H9 (cell line): ENCODE data around the gene TTF2. TPM values are rescaled to one million over a fixed set of nuclear protein-coding genes. Genes with fewer than 3 reads are reported as not detected.

Experiments
- DNase-seq: peaks from one replicate; pipeline ENCODE4 v3.0.0-alpha.2; 2017
- H2AFZ ChIP-seq: one replicate; pipeline ENCODE4 v1.6.1; 2013; ENCODE audit warnings: mild to moderate bottlenecking, low read length, control low read depth, moderate library complexity
- H2AK5ac ChIP-seq: 2 replicates; pipeline ENCODE4 v1.6.1; 2013; ENCODE audit warnings: low read length, control low read depth, mixed read lengths; ENCODE audit not compliant: insufficient read length
- H2BK120ac ChIP-seq: one replicate; pipeline ENCODE4 v1.6.1; 2013; ENCODE audit warnings: low read depth, mild to moderate bottlenecking, low read length, control low read depth, inconsistent platforms; ENCODE audit not compliant: poor library complexity, severe bottlenecking
- H2BK12ac ChIP-seq: 2 replicates; pipeline ENCODE4 v1.6.1; 2013; ENCODE audit warnings: low read length, control low read depth, mixed read lengths, low read depth; ENCODE audit not compliant: insufficient read length
- H2BK15ac ChIP-seq: 2 replicates; pipeline ENCODE4 v1.6.1; 2013; ENCODE audit warnings: low read depth, low read length, control low read depth
- H2BK20ac ChIP-seq: one replicate; pipeline ENCODE4 v1.6.1; 2013; ENCODE audit warnings: low read depth, mild to moderate bottlenecking, low read length, control low read depth, inconsistent platforms; ENCODE audit not compliant: poor library complexity, severe bottlenecking
- H2BK5ac ChIP-seq: 2 replicates; pipeline ENCODE4 v1.6.1; 2013; ENCODE audit warnings: low read length, control low read depth, mixed read lengths; ENCODE audit not compliant: insufficient read length
- H3K14ac ChIP-seq: 2 replicates; pipeline ENCODE4 v1.6.1; 2013; ENCODE audit warnings: low read length, control low read depth; ENCODE audit not compliant: insufficient read depth
- H3K18ac ChIP-seq: 2 replicates; pipeline ENCODE4 v1.6.1; 2013; ENCODE audit warnings: low read depth, mild to moderate bottlenecking, mixed read lengths, low read length, control low read depth; ENCODE audit not compliant: insufficient read length
- H3K23ac ChIP-seq: 2 replicates; pipeline ENCODE4 v1.6.1; 2013; ENCODE audit warnings: low read length, control low read depth, mixed read lengths, low read depth; ENCODE audit not compliant: insufficient read length
- H3K23me2 ChIP-seq: 2 replicates; pipeline ENCODE4 v1.6.1; 2013; ENCODE audit warnings: low read depth, mild to moderate bottlenecking, mixed read lengths, low read length, control low read depth; ENCODE audit not compliant: insufficient read length, poor library complexity, severe bottlenecking
- H3K27ac ChIP-seq: 2 replicates; pipeline ENCODE4 v1.5.1; 2013; ENCODE audit warnings: low read length, control low read depth, mixed read lengths, low read depth; ENCODE audit not compliant: insufficient read length
- H3K27me3 ChIP-seq: 2 replicates; pipeline ENCODE4 v1.6.1; 2013; ENCODE audit warnings: low read length, control low read depth, inconsistent platforms; ENCODE audit not compliant: insufficient read depth
- H3K4ac ChIP-seq: 2 replicates; pipeline ENCODE4 v1.6.1; 2013; ENCODE audit warnings: low read depth, mild to moderate bottlenecking, control low read depth, inconsistent platforms, low read length, moderate library complexity
- H3K4me1 ChIP-seq: 2 replicates; pipeline ENCODE4 v1.6.1; 2013; ENCODE audit warnings: low read length, control low read depth, inconsistent platforms; ENCODE audit not compliant: insufficient read depth
- H3K4me2 ChIP-seq: 2 replicates; pipeline ENCODE4 v1.6.1; 2013; ENCODE audit warnings: low read length, control low read depth, mixed read lengths; ENCODE audit not compliant: insufficient read length, insufficient read depth
- H3K56ac ChIP-seq: 2 replicates; pipeline ENCODE4 v1.6.1; 2013; ENCODE audit warnings: low read depth, mild to moderate bottlenecking, mixed read lengths, low read length, control low read depth; ENCODE audit not compliant: insufficient read length
- H3K79me1 ChIP-seq: 2 replicates; pipeline ENCODE4 v1.6.1; 2013; ENCODE audit warnings: low read depth, mild to moderate bottlenecking, moderate library complexity, low read length, control low read depth, inconsistent platforms; ENCODE audit not compliant: insufficient read depth, poor library complexity, severe bottlenecking
- H3K79me2 ChIP-seq: 2 replicates; pipeline ENCODE4 v1.6.1; 2013; ENCODE audit warnings: low read length, control low read depth, inconsistent platforms; ENCODE audit not compliant: insufficient read depth
- H3K9ac ChIP-seq: 2 replicates; pipeline ENCODE4 v1.6.1; 2013; ENCODE audit warnings: low read length, control low read depth, mixed read lengths; ENCODE audit not compliant: insufficient read length; ENCODE audit errors: extremely low read depth
- H3K9me3 ChIP-seq: one replicate; pipeline ENCODE4 v1.6.1; 2013; ENCODE audit warnings: low read depth, low read length, inconsistent platforms; ENCODE audit not compliant: control insufficient read depth
- H3T11ph ChIP-seq: one replicate; pipeline ENCODE4 v1.6.1; 2013; ENCODE audit warnings: mild to moderate bottlenecking, low read length, control low read depth, inconsistent platforms
- H4K20me1 ChIP-seq: one replicate; pipeline ENCODE4 v1.6.1; 2013; ENCODE audit not compliant: control insufficient read depth, insufficient read length, insufficient read depth
- H4K5ac ChIP-seq: 2 replicates; pipeline ENCODE4 v1.6.1; 2013; ENCODE audit warnings: low read depth, mild to moderate bottlenecking, mixed read lengths, low read length, control low read depth; ENCODE audit not compliant: insufficient read length
- H4K8ac ChIP-seq: replicated peaks from 2 replicates; pipeline ENCODE4 v1.6.1; 2013; ENCODE audit warnings: low read length, control low read depth, mixed read lengths, low read depth; ENCODE audit not compliant: insufficient read length
- H4K91ac ChIP-seq: 2 replicates; pipeline ENCODE4 v1.6.1; 2013; ENCODE audit warnings: low read depth, mild to moderate bottlenecking, moderate library complexity, mixed read lengths, low read length, control low read depth; ENCODE audit not compliant: insufficient read length
- H3K27ac Mint-ChIP-seq, 3 experiments: 2 replicates in 2 of 3; 3 replicates in 1 of 3; pipeline ENCODE4 v1.8.0; 2020 to 2021; ENCODE audit warnings: mixed read lengths in 3 of 3, mild to moderate bottlenecking in 1 of 3, moderate library complexity in 1 of 3
- H3K27me3 Mint-ChIP-seq: 2 replicates; pipeline ENCODE4 v1.8.0; 2021; ENCODE audit warnings: low read depth, mild to moderate bottlenecking, moderate library complexity, mixed read lengths
- H3K36me3 Mint-ChIP-seq, 3 experiments: 2 replicates in 2 of 3; 3 replicates in 1 of 3; pipeline ENCODE4 v1.8.0; 2020 to 2021; ENCODE audit warnings: low read depth in 3 of 3, mixed read lengths in 3 of 3; ENCODE audit not compliant: insufficient read depth in 1 of 3
- H3K4me1 Mint-ChIP-seq, 2 experiments: 2 replicates each; pipeline ENCODE4 v1.8.0; 2020; ENCODE audit warnings: mixed read lengths in 2 of 2
- H3K4me3 Mint-ChIP-seq, 2 experiments: 2 replicates in 1 of 2; 3 replicates in 1 of 2; pipeline ENCODE4 v1.8.0; 2020 to 2021; ENCODE audit warnings: mild to moderate bottlenecking in 2 of 2, mixed read lengths in 2 of 2, moderate library complexity in 1 of 2
- H3K9me3 Mint-ChIP-seq, 2 experiments: 2 replicates in 1 of 2; 3 replicates in 1 of 2; pipeline ENCODE4 v1.8.0; 2020; ENCODE audit warnings: mild to moderate bottlenecking in 2 of 2, mixed read lengths in 2 of 2, moderate library complexity in 1 of 2
- WGBS: extraction: QIAGEN DNeasy Blood & Tissue Kit; methylation state at CpG from one replicate; pipeline ENCODE4 v1.1.7; 2013; ENCODE audit warnings: missing lambda C conversion rate, low lambda C conversion rate, mixed read lengths; ENCODE audit not compliant: insufficient read length; ENCODE audit errors: extremely low coverage; 5-methylcytosine and 5-hydroxymethylcytosine counted together
- total RNA-seq: library from RNA; stranded (reverse); gene quantifications from 2 replicates; pipeline ENCODE4 v1.2.1, GENCODE V29; 2021
- TF ChIP-seq, protein P1 (sequence below): fragments of 200-600 bp; sonication (generic); conservative IDR thresholded peaks from 3 replicates; pipeline ENCODE4 v1.8.0; 2021; ENCODE audit warnings: antibody characterized with exemption, mild to moderate bottlenecking

The TTF2 gene
- total RNA-seq, 1 experiment from 2014 or later = 86.4 TPM

DNA sequence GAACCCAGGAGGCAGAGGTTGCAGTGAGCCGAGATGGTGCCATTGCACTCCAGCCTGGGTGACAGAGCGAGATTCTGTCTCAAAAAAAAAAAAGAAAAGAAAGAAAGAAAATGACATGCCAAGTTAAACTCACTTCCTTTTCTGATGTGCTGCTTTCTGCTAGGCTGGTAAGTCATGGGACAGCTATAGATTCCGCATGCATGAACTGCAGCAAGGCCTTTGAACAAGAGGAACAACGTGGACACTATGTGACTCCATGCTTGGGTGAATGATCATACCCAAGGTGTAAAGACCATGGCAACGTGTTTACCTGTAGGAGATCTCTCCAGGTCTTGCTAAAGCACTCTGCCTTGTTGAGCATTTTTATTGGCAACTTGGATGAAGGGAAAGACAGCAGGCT is 10.3 kb upstream of the TTF2 start:
- no peaks in the 10 kb centered on the region for H3K79me1 ChIP-seq
- H3K4me1 ChIP-seq = no peaks in the 10 kb centered on the region
- no peak overlapping the region for H2BK20ac ChIP-seq
- no peak overlapping the region for H3T11ph ChIP-seq
- no peak overlapping the region for H4K91ac ChIP-seq
- no peak overlapping the region for H3K56ac ChIP-seq
- no peak overlapping the region for H3K27ac ChIP-seq
- Mint-ChIP-seq H3K27me3 (no peaks in the 10 kb centered on the region), H3K4me3 (no peak overlapping the region), H3K9me3 (no peaks in the 10 kb centered on the region), H3K4me1 (peaks cover 2 to 10% of the 10 kb centered on the region in 2 experiments; a peak in 3 of 4 replicates), H3K36me3 (no peaks in the 10 kb centered on the region), H3K27ac (no peak overlapping the region)
- no peak overlapping the region for H3K9ac ChIP-seq
- no peak overlapping the region for H2AK5ac ChIP-seq
- TF ChIP-seq, protein P1, sequence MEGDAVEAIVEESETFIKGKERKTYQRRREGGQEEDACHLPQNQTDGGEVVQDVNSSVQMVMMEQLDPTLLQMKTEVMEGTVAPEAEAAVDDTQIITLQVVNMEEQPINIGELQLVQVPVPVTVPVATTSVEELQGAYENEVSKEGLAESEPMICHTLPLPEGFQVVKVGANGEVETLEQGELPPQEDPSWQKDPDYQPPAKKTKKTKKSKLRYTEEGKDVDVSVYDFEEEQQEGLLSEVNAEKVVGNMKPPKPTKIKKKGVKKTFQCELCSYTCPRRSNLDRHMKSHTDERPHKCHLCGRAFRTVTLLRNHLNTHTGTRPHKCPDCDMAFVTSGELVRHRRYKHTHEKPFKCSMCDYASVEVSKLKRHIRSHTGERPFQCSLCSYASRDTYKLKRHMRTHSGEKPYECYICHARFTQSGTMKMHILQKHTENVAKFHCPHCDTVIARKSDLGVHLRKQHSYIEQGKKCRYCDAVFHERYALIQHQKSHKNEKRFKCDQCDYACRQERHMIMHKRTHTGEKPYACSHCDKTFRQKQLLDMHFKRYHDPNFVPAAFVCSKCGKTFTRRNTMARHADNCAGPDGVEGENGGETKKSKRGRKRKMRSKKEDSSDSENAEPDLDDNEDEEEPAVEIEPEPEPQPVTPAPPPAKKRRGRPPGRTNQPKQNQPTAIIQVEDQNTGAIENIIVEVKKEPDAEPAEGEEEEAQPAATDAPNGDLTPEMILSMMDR = no peak
- no peak overlapping the region for H3K4ac ChIP-seq
- DNase-seq = no peak
- H3K79me2 ChIP-seq = no peaks in the 10 kb centered on the region
- H3K18ac ChIP-seq = no peak overlapping the region
- no peak overlapping the region for H4K8ac ChIP-seq
- no peaks in the 10 kb centered on the region for H3K23me2 ChIP-seq
- H2BK120ac ChIP-seq = no peak overlapping the region
- H2AFZ ChIP-seq = no peak overlapping the region
- H3K14ac ChIP-seq = no peak overlapping the region
- H2BK5ac ChIP-seq = no peak overlapping the region
- H2BK15ac ChIP-seq = no peak overlapping the region
- no peaks in the 10 kb centered on the region for H4K20me1 ChIP-seq
- H4K5ac ChIP-seq = no peak overlapping the region
- WGBS = no CpG with 5 or more reads among the region's 5 CpGs
- no peaks in the 10 kb centered on the region for H3K27me3 ChIP-seq
- no peak overlapping the region for H3K4me2 ChIP-seq
- H3K9me3 ChIP-seq = no peaks in the 10 kb centered on the region
- no peak overlapping the region for H3K23ac ChIP-seq
- H2BK12ac ChIP-seq = no peak overlapping the region
